PC-3 (cell line): ENCODE results near the gene KDM7A.

Experiments
- EZH2phosphoT487 ChIP-seq: fragments of 300-600 bp; sonication (generic); IDR thresholded peaks from 2 replicates; pipeline ENCODE4 v1.6.1; 2018; ENCODE audit warnings: mild to moderate bottlenecking, antibody characterized with exemption, low read length, borderline replicate concordance
- TF ChIP-seq, protein P1 (sequence below): fragments of 300-600 bp; sonication (generic); conservative IDR thresholded peaks from 2 replicates; pipeline ENCODE4 v1.5.1; 2017; ENCODE audit warnings: antibody characterized with exemption, low read depth, mild to moderate bottlenecking, low read length

GRCh38 chr7:140044251-140044650 is 132.5 kb downstream of the KDM7A start:
- TF ChIP-seq, protein P1, sequence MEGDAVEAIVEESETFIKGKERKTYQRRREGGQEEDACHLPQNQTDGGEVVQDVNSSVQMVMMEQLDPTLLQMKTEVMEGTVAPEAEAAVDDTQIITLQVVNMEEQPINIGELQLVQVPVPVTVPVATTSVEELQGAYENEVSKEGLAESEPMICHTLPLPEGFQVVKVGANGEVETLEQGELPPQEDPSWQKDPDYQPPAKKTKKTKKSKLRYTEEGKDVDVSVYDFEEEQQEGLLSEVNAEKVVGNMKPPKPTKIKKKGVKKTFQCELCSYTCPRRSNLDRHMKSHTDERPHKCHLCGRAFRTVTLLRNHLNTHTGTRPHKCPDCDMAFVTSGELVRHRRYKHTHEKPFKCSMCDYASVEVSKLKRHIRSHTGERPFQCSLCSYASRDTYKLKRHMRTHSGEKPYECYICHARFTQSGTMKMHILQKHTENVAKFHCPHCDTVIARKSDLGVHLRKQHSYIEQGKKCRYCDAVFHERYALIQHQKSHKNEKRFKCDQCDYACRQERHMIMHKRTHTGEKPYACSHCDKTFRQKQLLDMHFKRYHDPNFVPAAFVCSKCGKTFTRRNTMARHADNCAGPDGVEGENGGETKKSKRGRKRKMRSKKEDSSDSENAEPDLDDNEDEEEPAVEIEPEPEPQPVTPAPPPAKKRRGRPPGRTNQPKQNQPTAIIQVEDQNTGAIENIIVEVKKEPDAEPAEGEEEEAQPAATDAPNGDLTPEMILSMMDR = no peak
- no peak for TF ChIP-seq EZH2phosphoT487
